Esophagus muscularis mucosa (tissue), 4 donors: ENCODE data around the gene SLAMF9. TPM values are rescaled to one million over a fixed set of nuclear protein-coding genes. Genes with fewer than 3 reads are reported as not detected.

ENCODE experiments used
- total RNA-seq, 4 donors: library from RNA; depleted of rRNA; stranded (reverse); fragments of >200 nt; gene quantifications; one replicate each; pipeline versions ENCODE4 v1.1.0 to v1.2.1, GENCODE V29; 2016

Gene SLAMF9
- total RNA-seq, 4 donors from 2014 or later: not detected

Other genes with a start within 250 kb of the SLAMF9 start
- gene CRP, start 239.6 kb downstream of the SLAMF9 start, total RNA-seq: under 1 TPM in 3 of 4 donors, not detected in 1; 0.17 to 0.65 (median 0.42) TPM
- gene DUSP23, start 173.3 kb downstream of the SLAMF9 start, total RNA-seq: 10 to 100 TPM; 43.2 to 75.2 (median 50.1) TPM
- gene FCRL6, start 151.9 kb downstream of the SLAMF9 start, total RNA-seq: under 1 TPM in 1 of 4 donors, not detected in 3; 0.45 TPM
- 1 to 10 TPM; 1.9 to 8.4 (median 3.5) TPM for gene SLAMF8, start 127.4 kb downstream of the SLAMF9 start, total RNA-seq
- not detected for gene VSIG8, start 91.6 kb downstream of the SLAMF9 start, total RNA-seq
- gene CFAP45, start 54.1 kb downstream of the SLAMF9 start, total RNA-seq: under 1 TPM in 2 of 4 donors, not detected in 2; 0.17 to 0.32 TPM
- gene TAGLN2, start 28.7 kb downstream of the SLAMF9 start, total RNA-seq: 100 to 1,000 TPM; 125 to 276 (median 228) TPM
- under 1 TPM in 2 of 4 donors, not detected in 2; 0.17 to 0.23 TPM for gene IGSF9, start 8.6 kb downstream of the SLAMF9 start, total RNA-seq
- 1 to 10 TPM; 2.8 to 4.9 (median 4.6) TPM for gene PIGM, start 77.8 kb upstream of the SLAMF9 start, total RNA-seq
- under 1 TPM in 1 of 4 donors, not detected in 3; 0.06 TPM for gene KCNJ10, start 115.9 kb upstream of the SLAMF9 start, total RNA-seq
- not detected for gene KCNJ9, start 127.3 kb upstream of the SLAMF9 start, total RNA-seq
- 10 to 100 TPM; 12.0 to 27.0 (median 21.9) TPM for gene IGSF8, start 144.4 kb upstream of the SLAMF9 start, total RNA-seq
- 100 to 1,000 TPM; 101 to 214 (median 130) TPM for gene ATP1A2, start 161.5 kb upstream of the SLAMF9 start, total RNA-seq
- gene ATP1A4, start 197.4 kb upstream of the SLAMF9 start, total RNA-seq: 1 to 10 TPM in 1 of 4 donors, under 1 TPM in 2, not detected in 1; 0.17 to 2.1 (median 0.98) TPM
- 1 to 10 TPM; 2.9 to 4.9 (median 4.6) TPM for gene CASQ1, start 236.3 kb upstream of the SLAMF9 start, total RNA-seq